Natural killer cell (primary cell): ENCODE data around the gene IL17D. TPM values are rescaled to one million over a fixed set of nuclear protein-coding genes. Genes with fewer than 3 reads are reported as not detected.

ENCODE experiments used
- ATAC-seq, 3 donors: fragments of 150-1000 bp in 2 of 3; fragments of 200-7000 bp in 1 of 3; cut with Tn5 transposase; 1 replicate in 1 of 3; 2 replicates in 2 of 3; pipeline ENCODE4 v1.10.0; 2021; ENCODE audit warnings: mild to moderate bottlenecking in 2 of 3, moderate library complexity in 2 of 3
- DNase-seq, 2 donors: peaks; one replicate each; pipeline versions ENCODE4 v3.0.0 to v3.0.0-alpha.2; 2013 to 2021; ENCODE audit warnings: mixed read lengths in 1 of 2
- H3K27ac ChIP-seq: one replicate; pipeline ENCODE4 v1.5.1; 2013; ENCODE audit warnings: mild to moderate bottlenecking, low read length
- H3K27me3 ChIP-seq: one replicate; pipeline ENCODE4 v1.6.1; 2013; ENCODE audit warnings: low read length; ENCODE audit not compliant: control insufficient read depth, insufficient read depth
- H3K36me3 ChIP-seq: one replicate; pipeline ENCODE4 v1.6.1; 2013; ENCODE audit warnings: low read length; ENCODE audit not compliant: control insufficient read depth, insufficient read depth
- H3K4me1 ChIP-seq: one replicate; pipeline ENCODE4 v1.6.1; 2013; ENCODE audit warnings: low read length; ENCODE audit not compliant: control insufficient read depth, insufficient read depth
- H3K4me3 ChIP-seq: one replicate; pipeline ENCODE4 v1.5.1; 2013; ENCODE audit warnings: low read length
- H3K9me3 ChIP-seq: one replicate; pipeline ENCODE4 v1.6.1; 2013; ENCODE audit warnings: low read length; ENCODE audit not compliant: control insufficient read depth, insufficient read depth
- H3K27ac Mint-ChIP-seq, 2 donors: one replicate each; pipeline ENCODE4 v1.8.0; 2022; ENCODE audit warnings: mild to moderate bottlenecking in 2 of 2, mixed read lengths in 2 of 2, moderate library complexity in 1 of 2
- H3K27me3 Mint-ChIP-seq, 2 donors: one replicate each; pipeline ENCODE4 v1.8.0; 2022; ENCODE audit warnings: low read depth in 2 of 2, mixed read lengths in 2 of 2
- H3K36me3 Mint-ChIP-seq: one replicate; pipeline ENCODE4 v1.8.0; 2022; ENCODE audit warnings: mixed read lengths
- H3K4me1 Mint-ChIP-seq, 2 donors: one replicate each; pipeline ENCODE4 v1.8.0; 2022; ENCODE audit warnings: mixed read lengths in 2 of 2
- H3K4me3 Mint-ChIP-seq: one replicate; pipeline ENCODE4 v1.8.0; 2022; ENCODE audit warnings: mild to moderate bottlenecking, moderate library complexity, mixed read lengths
- H3K9me3 Mint-ChIP-seq, 2 donors: one replicate each; pipeline ENCODE4 v1.8.0; 2022; ENCODE audit warnings: mixed read lengths in 2 of 2
- CTCF ChIP-seq: fragments of 200-600 bp; IDR thresholded peaks from one replicate; pipeline ENCODE4 v1.8.0; 2022; ENCODE audit warnings: antibody characterized with exemption
- WGBS: methylation state at CpG from one replicate; pipeline ENCODE4 v1.1.7; 2013; ENCODE audit warnings: missing lambda C conversion rate; ENCODE audit not compliant: insufficient coverage; 5-methylcytosine and 5-hydroxymethylcytosine counted together
- intact Hi-C: fragments of 100-400 bp; cut with micrococcal nuclease; formaldehyde crosslinking; loops from one replicate; pipeline ENCODE4 v1.14.2; 2022
- total RNA-seq, 4 donors: library from RNA; stranded (reverse); fragments of 120-200 nt in 1 of 4; gene quantifications; one replicate each; pipeline versions ENCODE4 v1.2.3 to v1.2.4, GENCODE V29; 2013 to 2022

The IL17D gene
- total RNA-seq, 3 donors from 2014 or later (not counting 1 experiment from before 2014, with no cell fraction given): 0.14 to 0.33 (median 0.25) TPM

GRCh38 chr13:20717581-20718542, 14.4 kb downstream of the IL17D start:
- 92% methylated on average over 44 of the region's 44 CpGs for WGBS
- peaks cover under 1 to 3% of the 10 kb centered on the region in 2 donors for H3K4me1 Mint-ChIP-seq
- DNase-seq: no peak
- Histone ChIP-seq H3K9me3 (no peaks in the 10 kb centered on the region), H3K27ac (no peak overlapping the region), H3K4me1 (peaks cover 12% of the 10 kb centered on the region), H3K4me3 (no peak overlapping the region), H3K36me3 (no peaks in the 10 kb centered on the region), H3K27me3 (peaks cover 11% of the 10 kb centered on the region)
- peaks cover 11 to 27% of the 10 kb centered on the region in 2 donors for H3K27me3 Mint-ChIP-seq
- H3K4me3 Mint-ChIP-seq: no peak overlapping the region
- H3K27ac Mint-ChIP-seq: no peak overlapping the region
- no peak for TF ChIP-seq CTCF
- ATAC-seq: no peak
- H3K9me3 Mint-ChIP-seq: no peaks in the 10 kb centered on the region
- intact Hi-C loops: no loop called here
- no peaks in the 10 kb centered on the region for H3K36me3 Mint-ChIP-seq

GRCh38 chr13:20718958-20719566, 15.6 kb downstream of the IL17D start:
- 87% methylated on average over 12 of the region's 12 CpGs for WGBS
- Histone ChIP-seq H3K27ac (no peak overlapping the region), H3K27me3 (peaks cover 11% of the 10 kb centered on the region), H3K36me3 (no peaks in the 10 kb centered on the region), H3K9me3 (no peaks in the 10 kb centered on the region), H3K4me1 (peaks cover 12% of the 10 kb centered on the region), H3K4me3 (no peak overlapping the region)
- no peak overlapping the region for H3K27ac Mint-ChIP-seq
- no peak for TF ChIP-seq CTCF
- H3K4me3 Mint-ChIP-seq: no peak overlapping the region
- ATAC-seq (peak in 1 of 3 donors; percentile 14), DNase-seq (no peak)
- peaks cover 4 to 18% of the 10 kb centered on the region in 2 donors for H3K27me3 Mint-ChIP-seq
- H3K9me3 Mint-ChIP-seq: no peaks in the 10 kb centered on the region
- H3K4me1 Mint-ChIP-seq: no peaks in the 10 kb centered on the region
- intact Hi-C loops: no loop called here
- no peaks in the 10 kb centered on the region for H3K36me3 Mint-ChIP-seq

- no peak for DNase-seq
- no peak overlapping the region for H3K27ac ChIP-seq
- Mint-ChIP-seq H3K9me3 (no peaks in the 10 kb centered on the region), H3K36me3 (no peaks in the 10 kb centered on the region), H3K4me1 (no peaks in the 10 kb centered on the region), H3K4me3 (no peak overlapping the region), H3K27me3 (peaks cover 2 to 12% of the 10 kb centered on the region in 2 donors), H3K27ac (no peak overlapping the region)
- WGBS: 89% methylated on average over 13 of the region's 13 CpGs
- intact Hi-C loops: no loop called here
- no peak overlapping the region for H3K4me3 ChIP-seq
- TF ChIP-seq CTCF: no peak
- H3K36me3 ChIP-seq: no peaks in the 10 kb centered on the region
- H3K4me1 ChIP-seq: peaks cover 12% of the 10 kb centered on the region
- H3K9me3 ChIP-seq: no peaks in the 10 kb centered on the region
- H3K27me3 ChIP-seq: peaks cover 11% of the 10 kb centered on the region
- ATAC-seq: no peak
Measured at GRCh38 chr13:20719783-20720182, 16.3 kb downstream of the IL17D start.
